ENCODE results near the gene KIF2C. TPM values are rescaled to one million over a fixed set of nuclear protein-coding genes. Genes with fewer than 3 reads are reported as not detected.
"Not testable (repeated sequence)": the region's sequence is repeated elsewhere in the genome, so short reads cannot be mapped to it uniquely, and the experiment has no call there.

Gene KIF2C
- total RNA-seq, 1 donor from 2014 or later, result 0.13 TPM

- no peak for DNase-seq (ENCODE audit: low read depth)
These were observed 53.3 kb downstream of the KIF2C start for GRCh38 chr1:44792736-44793502.

GRCh38 chr1:44797886-44798285 is 58.2 kb downstream of the KIF2C start:
- DNase-seq (ENCODE audit: low read depth), result not testable (repeated sequence)

- no peak for DNase-seq (ENCODE audit: low read depth)
These were observed 59.1 kb downstream of the KIF2C start for GRCh38 chr1:44798481-44799365.

- DNase-seq (ENCODE audit: low read depth), result peak; percentile 98
These were observed 60.3 kb downstream of the KIF2C start, which contains the start of gene PLK3 for GRCh38 chr1:44799770-44800584. PLK3 (plus strand) TSS chr1:44800377; CDS start chr1:44800464, 87 bp downstream.

GRCh38 chr1:44801491-44802305 is 62.1 kb downstream of the KIF2C start:
- no peak for DNase-seq (ENCODE audit: low read depth)

- peak; percentile 95 for DNase-seq (ENCODE audit: low read depth)
These were observed 62.8 kb downstream of the KIF2C start for GRCh38 chr1:44802306-44803061.

GRCh38 chr1:44803062-44803311 is 63.4 kb downstream of the KIF2C start:
- DNase-seq (ENCODE audit: low read depth), result no peak

GRCh38 chr1:44803312-44804095 is 63.9 kb downstream of the KIF2C start:
- peak; percentile 84 for DNase-seq (ENCODE audit: low read depth)

GRCh38 chr1:44805311-44806024 is 65.8 kb downstream of the KIF2C start:
- DNase-seq (ENCODE audit: low read depth), result no peak

- no peak for DNase-seq (ENCODE audit: low read depth)
These were observed 66.5 kb downstream of the KIF2C start for GRCh38 chr1:44806025-44806703.

GRCh38 chr1:44806704-44807363 is 67.2 kb downstream of the KIF2C start, which contains the start of gene DYNLT4:
DYNLT4 (minus strand) TSS chr1:44807351; CDS start chr1:44806668, 683 bp downstream.
- no peak for DNase-seq (ENCODE audit: low read depth)

- peak; percentile 100 for DNase-seq (ENCODE audit: low read depth)
These were observed 67.9 kb downstream of the KIF2C start for GRCh38 chr1:44807364-44808062.

GRCh38 chr1:44808063-44808937 is 68.7 kb downstream of the KIF2C start, which contains the start of gene BTBD19:
BTBD19 (plus strand) TSS chr1:44808523; CDS start chr1:44808821, 298 bp downstream.
- peak; percentile 88 for DNase-seq (ENCODE audit: low read depth)

- peak; percentile 68 for DNase-seq (ENCODE audit: low read depth)
These were observed 69.6 kb downstream of the KIF2C start for GRCh38 chr1:44808938-44809917.

All from myocyte (in vitro differentiated cells).